HFFc6 (cell line): Measurements from ENCODE around the gene ACKR1. TPM values are rescaled to one million over a fixed set of nuclear protein-coding genes. Genes with fewer than 3 reads are reported as not detected.

Experiments used
- DNase-seq: peaks from one replicate; pipeline ENCODE4 v3.0.0-alpha.2; 2018
- H3K27ac Mint-ChIP-seq: 2 replicates; pipeline ENCODE4 v1.8.0; 2020; ENCODE audit warnings: mild to moderate bottlenecking, mixed read lengths
- H3K27me3 Mint-ChIP-seq: 2 replicates; pipeline ENCODE4 v1.8.0; 2021; ENCODE audit warnings: mild to moderate bottlenecking, moderate library complexity, mixed read lengths; ENCODE audit not compliant: insufficient read depth
- H3K36me3 Mint-ChIP-seq: 2 replicates; pipeline ENCODE4 v1.8.0; 2021; ENCODE audit warnings: low read depth, mixed read lengths
- H3K4me1 Mint-ChIP-seq: 2 replicates; pipeline ENCODE4 v1.8.0; 2020; ENCODE audit warnings: low read depth, mixed read lengths
- H3K4me3 Mint-ChIP-seq: 2 replicates; pipeline ENCODE4 v1.8.0; 2020; ENCODE audit warnings: mild to moderate bottlenecking, moderate library complexity, mixed read lengths
- H3K9me3 Mint-ChIP-seq: 2 replicates; pipeline ENCODE4 v1.8.0; 2020; ENCODE audit warnings: mild to moderate bottlenecking, mixed read lengths
- CTCF ChIP-seq: fragments of 200-600 bp; sonication (generic); IDR thresholded peaks from 2 replicates; pipeline ENCODE4 v1.5.0; 2021; ENCODE audit warnings: antibody characterized with exemption, mild to moderate bottlenecking
- total RNA-seq, 6 experiments: library from RNA; stranded (reverse); fragmentation: NEBNext Ultra II Directional; extraction: Animal tissue kit (Norgen Biotek cat#: 25700); gene quantifications; 2 replicates in 1 of 6; 3 replicates in 5 of 6; pipeline ENCODE4 v1.2.3, GENCODE V29; 2021

The ACKR1 gene
- total RNA-seq, 6 experiments from 2014 or later, result not detected

GRCh38 chr1:159173320-159173719, 31.4 kb upstream of the ACKR1 start:
- no peak for TF ChIP-seq CTCF
- Mint-ChIP-seq H3K36me3 (0 out of 2 replicates have a peak, but pooled peaks cover 5% of the 10 kb centered on the region), H3K4me1 (peaks cover 6% of the 10 kb centered on the region; the same call in 1 of the 2 replicates), H3K4me3 (no peak overlapping the region), H3K27me3 (peaks cover 29% of the 10 kb centered on the region), H3K9me3 (no peaks in the 10 kb centered on the region), H3K27ac (no peak overlapping the region)
- DNase-seq, result no peak

- Mint-ChIP-seq H3K27ac (no peak overlapping the region), H3K9me3 (no peaks in the 10 kb centered on the region), H3K27me3 (peaks cover 16% of the 10 kb centered on the region), H3K36me3 (0 out of 2 replicates have a peak, but pooled peaks cover 5% of the 10 kb centered on the region), H3K4me3 (no peak overlapping the region), H3K4me1 (peaks cover 6% of the 10 kb centered on the region; the same call in 1 of the 2 replicates)
- DNase-seq, result peak; percentile 14
- no peak for TF ChIP-seq CTCF
Observed at GRCh38 chr1:159175571-159175970, 29.1 kb upstream of the ACKR1 start.

- Mint-ChIP-seq H3K27ac (no peak overlapping the region), H3K36me3 (no peaks in the 10 kb centered on the region), H3K9me3 (no peaks in the 10 kb centered on the region), H3K4me1 (no peaks in the 10 kb centered on the region), H3K4me3 (no peak overlapping the region), H3K27me3 (peaks cover 14% of the 10 kb centered on the region)
- peak; percentile 56 for DNase-seq
- no peak for TF ChIP-seq CTCF
Observed at GRCh38 chr1:159177272-159177907, 27.3 kb upstream of the ACKR1 start.

GRCh38 chr1:159179906-159180305, 24.8 kb upstream of the ACKR1 start:
- no peak overlapping the region for H3K27ac Mint-ChIP-seq
- H3K9me3 Mint-ChIP-seq, result no peaks in the 10 kb centered on the region
- H3K36me3 Mint-ChIP-seq, result no peaks in the 10 kb centered on the region
- no peak for TF ChIP-seq CTCF
- H3K4me1 Mint-ChIP-seq, result no peaks in the 10 kb centered on the region
- peaks cover 19% of the 10 kb centered on the region for H3K27me3 Mint-ChIP-seq
- no peak for DNase-seq
- H3K4me3 Mint-ChIP-seq, result no peak overlapping the region

GRCh38 chr1:159180516-159180915, 24.2 kb upstream of the ACKR1 start:
- Mint-ChIP-seq H3K36me3 (no peaks in the 10 kb centered on the region), H3K4me1 (no peaks in the 10 kb centered on the region), H3K27me3 (peaks cover 22% of the 10 kb centered on the region), H3K27ac (no peak overlapping the region), H3K4me3 (no peak overlapping the region), H3K9me3 (no peaks in the 10 kb centered on the region)
- no peak for TF ChIP-seq CTCF
- DNase-seq, result no peak
